Nucleus accumbens (tissue), 56 donors: ENCODE data around the gene RETSAT.
A peak's percentile ranks its signal among the peaks of the same experiment; 100 is the strongest.
"Not testable (repeated sequence)": the region's sequence is repeated elsewhere in the genome, so short reads cannot be mapped to it uniquely, and the experiment has no call there.

Source experiments
- DNase-seq, 56 donors: peaks; one replicate each; lab custom pipeline; 2025; lab: John Stamatoyannopoulos, UW

Gene RETSAT

DNA sequence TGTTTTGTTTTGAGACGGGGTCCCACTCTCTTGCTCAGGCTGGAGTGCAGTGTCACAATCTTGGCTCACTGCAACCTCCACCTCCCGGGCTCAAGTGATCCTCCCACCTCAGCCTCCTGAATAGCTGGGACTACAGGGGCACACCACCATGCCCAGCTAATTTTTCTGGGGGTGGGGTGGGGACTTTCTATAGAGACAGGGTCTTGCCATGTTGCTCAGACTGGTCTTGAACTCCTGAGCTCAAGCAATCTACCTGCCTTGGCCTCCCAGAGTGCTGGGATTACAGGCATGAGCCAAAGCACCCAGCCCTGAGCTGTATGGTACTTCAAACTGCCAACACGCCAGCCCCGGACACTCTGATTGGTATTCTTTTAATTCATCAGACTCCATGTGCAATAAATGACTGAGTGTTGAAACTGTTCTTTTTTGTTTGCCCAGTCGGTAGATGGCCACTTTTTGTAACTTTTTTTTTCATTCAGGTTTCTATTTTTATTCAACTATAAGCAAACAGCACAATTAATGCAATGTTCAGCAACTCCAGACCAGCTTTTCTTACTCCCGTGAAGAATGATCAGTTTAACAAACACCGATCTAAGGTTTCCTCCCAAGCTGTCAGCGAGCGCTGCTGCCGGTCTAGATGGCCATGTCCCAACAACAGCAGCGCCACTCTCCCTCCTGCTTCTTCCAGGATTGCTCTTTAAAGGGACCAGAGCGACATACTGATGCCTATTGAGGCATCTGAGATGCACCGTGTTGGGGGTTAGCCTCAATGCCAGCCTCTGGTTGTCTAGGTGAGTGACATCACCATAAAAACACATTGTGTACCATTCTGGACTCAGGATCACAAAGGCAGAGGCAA is 14.1 kb downstream of the RETSAT start:
- DNase-seq = no peak

DNA sequence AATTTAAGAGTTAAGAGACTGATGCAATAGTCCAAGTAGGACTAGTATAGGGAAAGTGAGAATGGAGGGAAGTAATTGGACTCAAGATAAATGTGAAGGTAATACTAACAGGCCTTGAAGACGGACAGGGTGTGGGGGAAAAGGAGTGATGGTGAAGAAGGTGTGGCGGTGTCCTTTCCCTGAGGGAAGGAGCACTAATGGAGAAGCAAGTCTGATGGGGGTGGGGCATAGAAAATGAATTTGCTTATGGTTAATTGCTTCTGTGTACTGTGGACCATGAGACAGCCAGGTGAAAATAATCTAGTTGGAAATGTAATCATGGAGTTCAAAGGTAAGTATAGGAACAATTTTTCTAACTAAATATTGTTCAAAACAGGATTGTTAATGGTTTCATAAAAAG is 19.4 kb downstream of the RETSAT start:
- no peak for DNase-seq

DNA sequence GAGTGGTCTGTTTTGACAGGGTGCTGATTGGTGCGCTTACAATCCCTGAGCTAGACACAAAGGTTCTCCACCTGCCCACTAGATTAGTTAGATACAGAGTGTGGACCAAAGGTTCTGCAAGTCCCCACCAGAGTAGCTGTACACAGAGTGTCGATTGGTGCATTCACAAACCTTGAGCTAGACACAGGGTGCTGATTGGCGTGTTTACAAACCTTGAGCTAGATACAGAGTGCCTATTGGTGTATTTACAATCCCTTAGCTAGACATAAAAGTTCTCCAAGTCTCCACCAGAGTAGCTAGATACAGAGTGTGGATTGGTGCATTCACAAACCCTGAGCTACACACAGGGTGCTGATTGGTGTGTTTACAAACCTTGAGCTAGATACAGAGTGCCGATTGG is 20.5 kb downstream of the RETSAT start:
- DNase-seq = not testable (repeated sequence)

DNA sequence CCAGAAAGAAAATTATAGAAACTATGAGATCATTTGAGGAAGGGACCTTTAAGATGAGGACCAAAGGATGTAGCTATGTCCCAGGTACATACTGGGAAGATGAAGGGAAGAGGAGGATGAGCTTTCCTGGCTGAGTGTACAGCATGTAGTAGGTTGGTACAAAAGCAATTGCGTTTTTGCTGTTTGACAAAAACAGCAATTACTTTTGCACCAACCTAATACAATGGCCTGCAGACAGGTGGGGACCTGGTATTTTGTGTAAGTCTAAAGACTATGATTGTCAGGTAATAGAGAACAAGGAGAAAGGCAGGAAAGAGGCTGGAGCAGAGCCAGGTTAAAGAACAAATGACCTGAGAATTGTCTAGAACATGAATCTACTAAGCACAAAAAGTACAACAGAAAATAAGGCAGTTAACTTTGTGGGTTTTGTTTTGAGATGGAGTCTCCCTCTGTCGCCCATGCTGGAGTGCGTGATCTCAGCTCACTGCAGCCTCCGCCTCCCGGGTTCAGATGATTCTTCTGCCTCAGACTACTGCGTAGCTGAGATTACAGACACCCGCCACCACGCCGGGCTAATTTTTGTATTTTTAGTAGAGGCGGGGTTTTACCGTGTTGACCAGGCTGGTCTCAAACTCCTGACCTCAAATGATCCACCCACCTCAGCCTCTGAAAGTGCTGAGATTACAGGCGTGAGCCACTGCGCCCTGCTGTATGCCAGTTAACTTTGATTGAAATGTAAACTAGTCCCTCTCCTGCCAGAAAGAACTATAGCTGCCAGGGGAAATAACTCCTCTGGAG is 23.3 kb downstream of the RETSAT start:
- no peak for DNase-seq

DNA sequence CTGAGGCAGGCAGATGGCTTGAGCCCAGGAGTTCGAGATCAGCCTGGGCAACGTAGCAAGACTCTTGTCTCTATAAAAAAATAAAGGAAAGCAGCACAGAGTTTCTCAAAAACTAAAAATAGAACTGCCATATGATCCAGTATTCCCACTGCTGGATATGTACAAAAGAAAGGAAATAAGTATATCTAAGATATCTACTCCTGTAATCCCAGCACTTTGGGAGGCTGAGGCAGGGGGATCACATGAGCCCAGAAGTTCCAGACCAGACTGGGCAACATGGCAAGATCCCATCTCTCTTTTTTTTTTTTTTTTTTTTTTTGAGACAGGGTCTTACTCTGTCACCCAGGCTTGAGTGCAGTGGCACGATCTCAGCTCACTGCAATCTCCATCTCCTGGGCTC is 24.6 kb downstream of the RETSAT start:
- not testable (repeated sequence) for DNase-seq

DNA sequence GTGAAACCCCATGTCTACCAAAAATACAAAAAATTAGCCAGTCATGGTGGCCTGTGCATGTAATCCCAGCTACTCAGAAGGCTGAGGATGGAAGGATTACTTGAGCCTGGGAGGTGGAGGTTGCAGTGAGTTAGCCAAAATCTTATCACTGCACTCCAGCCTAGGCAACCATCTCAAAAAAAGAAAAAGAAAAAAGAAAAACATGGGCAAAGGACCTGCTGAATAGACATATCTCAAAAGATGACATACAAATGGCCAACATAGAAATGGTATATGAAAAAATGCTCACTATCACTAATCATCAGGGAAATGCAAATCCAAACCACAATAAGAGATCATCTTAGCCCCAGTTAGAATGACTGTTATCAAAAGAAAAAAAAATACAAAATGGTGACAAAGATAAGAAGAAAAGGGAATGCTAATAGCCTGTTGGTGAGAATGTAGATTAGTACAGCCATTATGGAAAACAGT is 25.1 kb downstream of the RETSAT start:
- DNase-seq = no peak

DNA sequence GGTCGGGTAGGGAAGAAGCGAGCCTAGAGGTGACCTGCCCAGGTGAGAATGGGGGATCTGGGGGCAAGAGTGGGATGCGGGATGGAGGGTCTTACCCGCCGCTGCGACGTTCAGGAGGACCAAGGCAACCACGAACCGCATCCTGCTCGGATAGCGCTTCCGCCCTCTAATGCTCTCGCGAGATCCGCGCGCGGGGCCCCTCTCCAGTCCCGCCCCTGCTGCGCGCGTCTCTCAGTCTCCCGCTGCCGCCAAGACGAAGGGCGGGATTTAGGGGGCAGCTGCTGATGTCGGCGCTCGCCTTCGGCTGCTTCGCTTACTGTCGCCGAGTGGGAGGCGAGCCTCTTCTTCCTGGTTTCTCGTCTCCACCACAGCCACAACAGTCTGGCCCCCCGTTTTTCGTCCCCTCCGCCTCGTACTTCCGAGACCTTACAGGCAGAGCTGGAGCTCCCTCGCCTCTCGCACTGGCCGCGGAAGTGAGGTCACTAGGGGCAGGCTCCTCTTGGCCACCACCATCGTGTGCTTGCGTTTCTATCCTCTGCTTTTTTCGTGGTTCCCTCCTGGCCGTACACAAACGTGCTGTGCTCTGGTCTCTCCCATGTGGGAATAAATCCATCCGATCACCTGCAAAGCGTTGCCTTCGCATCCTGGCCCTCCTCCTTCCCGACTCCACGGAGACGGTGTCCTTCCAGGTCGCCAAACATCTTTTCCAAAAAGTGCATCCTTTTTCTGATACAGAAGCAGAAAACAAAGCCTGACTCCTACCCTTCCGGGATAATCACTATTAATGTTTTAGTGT is 26.3 kb downstream of the RETSAT start, which contains the start of gene TGOLN2:
Gene TGOLN2 (minus strand): TSS at position 168 of the 796 bp plus-strand sequence. CDS start 27 bp downstream, at position 141.
- peak in 55 of 56 donors; percentile 57 to 96 (median 89) for DNase-seq

DNA sequence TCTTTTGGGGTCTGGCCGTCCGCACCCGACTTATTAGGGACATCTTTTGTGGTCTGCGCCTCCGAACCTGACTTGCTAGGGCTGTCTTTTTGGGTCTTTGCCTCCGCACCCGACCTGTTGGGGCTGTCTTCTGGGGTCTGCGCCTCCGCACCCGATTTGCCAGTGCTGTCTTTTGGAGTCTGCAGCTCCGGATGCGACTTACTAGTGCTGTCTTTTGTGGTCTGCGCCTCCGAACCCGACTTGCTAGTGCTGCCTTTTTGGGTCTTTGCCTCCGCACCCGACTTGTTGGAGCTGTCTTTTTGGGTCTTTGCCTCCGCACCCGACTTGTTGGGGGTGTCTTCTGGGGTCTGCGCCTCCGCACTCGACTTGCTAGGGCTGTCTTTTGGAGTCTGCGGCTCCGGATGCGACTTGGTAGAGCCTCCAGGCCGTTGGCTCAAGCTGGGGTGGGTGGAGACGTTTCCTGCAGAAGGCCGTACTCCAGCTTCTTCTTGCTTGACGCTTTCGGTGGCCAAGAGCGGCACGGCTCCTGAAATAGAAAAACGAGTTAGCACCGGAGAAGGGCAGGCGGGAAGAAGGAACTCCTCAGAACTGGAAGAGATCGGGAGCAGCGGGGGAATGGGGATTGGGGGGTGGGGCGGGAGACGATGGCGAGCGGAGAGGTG is 27.0 kb downstream of the RETSAT start:
- DNase-seq = peak in 23 of 56 donors; percentile 32 to 79 (median 54)

DNA sequence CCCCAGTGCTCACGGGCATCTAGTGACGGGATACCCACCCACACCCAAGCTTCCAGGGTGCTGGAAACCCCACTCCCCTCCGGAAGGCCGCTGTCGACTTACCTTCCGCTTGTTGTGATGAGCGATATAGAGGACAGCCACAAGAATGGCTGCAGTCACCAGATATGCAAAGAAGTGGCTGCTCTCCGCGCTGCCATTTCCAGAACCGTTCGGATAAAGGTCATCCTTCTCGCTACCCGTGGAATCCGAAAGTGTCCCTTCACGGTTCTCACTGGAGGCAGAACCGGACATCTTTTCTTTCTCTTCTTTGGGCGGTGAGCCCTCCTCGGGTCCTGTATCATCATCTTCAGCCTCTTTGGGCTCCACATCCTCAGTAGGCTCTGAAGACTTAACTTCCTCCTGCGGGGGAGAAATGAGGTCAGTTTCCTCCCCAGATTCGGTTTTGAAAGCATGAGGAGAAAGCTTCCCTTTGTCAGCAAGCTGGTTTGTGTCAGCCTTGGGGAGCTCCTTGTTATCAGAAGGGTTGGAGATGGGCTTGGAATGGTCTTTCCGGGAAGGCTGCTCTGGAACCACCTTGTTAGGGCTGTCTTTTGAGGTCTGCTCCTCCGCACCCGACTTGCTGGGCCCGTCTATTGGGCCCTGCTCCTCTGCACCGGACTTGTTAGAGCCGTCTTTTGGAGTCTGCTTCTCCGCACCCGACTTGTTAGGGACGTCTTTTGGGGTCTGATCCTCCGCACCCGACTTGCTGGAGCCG is 27.7 kb downstream of the RETSAT start:
- DNase-seq = peak in 2 of 56 donors; percentile 16 to 32

DNA sequence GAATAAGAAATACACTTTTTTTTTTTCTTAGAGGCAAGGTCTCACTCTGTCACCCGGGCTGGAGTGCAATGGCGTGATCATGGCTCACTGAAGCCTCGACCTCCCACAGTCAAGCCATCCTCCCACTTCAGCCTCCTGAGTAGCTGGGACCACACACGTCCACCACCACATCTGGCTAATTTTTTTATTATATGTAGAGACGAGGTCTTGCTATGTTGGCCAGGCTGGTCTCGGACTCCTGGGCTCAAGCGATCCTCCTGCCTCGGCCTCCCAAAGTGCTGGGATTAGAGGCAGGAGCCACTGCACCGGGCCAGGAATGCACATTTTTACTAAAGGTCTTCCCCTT is 28.9 kb downstream of the RETSAT start:
- no peak for DNase-seq

DNA sequence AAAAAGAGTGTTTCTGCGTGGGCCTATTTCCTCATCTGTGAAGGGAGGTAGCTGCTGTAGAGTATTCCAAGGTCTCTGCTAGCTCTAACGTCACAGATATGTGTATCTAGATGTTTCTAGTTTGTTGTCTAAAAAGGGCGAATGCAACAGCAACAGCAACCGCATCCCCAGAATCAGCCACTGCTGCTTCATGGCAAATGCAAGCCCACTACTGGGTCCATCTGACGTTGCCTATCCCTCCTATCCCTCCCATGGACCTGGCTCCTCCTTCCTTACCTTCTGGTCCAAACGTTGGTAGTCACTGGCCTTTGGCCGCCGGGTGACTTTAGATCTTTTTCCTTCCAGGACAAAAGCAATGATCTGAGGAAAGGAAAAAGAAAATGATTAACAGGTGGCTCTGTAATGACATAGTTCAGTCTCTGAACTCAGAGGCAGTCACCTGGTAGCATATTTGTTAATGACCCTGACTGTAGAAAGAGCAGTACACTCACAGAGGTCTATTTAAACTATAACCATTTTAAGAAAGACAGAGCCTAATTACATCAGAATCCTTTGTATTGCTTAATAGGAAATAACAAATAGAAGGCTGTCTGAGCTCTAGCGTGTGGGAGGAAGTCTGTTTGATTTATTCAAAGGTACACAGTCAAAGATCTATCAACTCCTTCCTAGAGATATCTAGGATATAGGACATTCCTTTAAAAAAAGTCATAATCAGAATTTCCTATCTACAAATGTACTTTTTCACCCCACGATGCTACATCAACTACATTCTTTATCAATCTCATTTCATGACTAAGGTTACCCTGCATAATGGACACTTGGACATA is 29.5 kb downstream of the RETSAT start:
- DNase-seq = no peak

DNA sequence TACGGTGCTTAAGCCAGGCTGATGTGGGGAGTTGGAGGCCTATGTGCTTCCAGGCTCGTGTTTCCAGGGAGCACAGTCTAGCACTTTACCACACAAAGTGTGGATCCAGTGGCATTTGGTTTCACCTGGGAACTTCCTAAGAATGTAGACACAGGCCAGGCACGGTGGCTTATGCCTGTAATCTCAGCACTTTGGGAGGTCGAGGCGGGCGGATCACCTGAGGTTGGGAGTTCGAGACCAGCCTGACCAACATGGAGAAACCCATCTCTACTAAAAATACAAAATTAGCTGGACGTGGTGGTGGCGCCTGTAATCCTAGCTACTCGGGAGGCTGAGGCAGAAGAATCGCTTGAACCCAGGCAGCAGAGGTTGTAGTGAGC is 30.4 kb downstream of the RETSAT start:
- not testable (repeated sequence) for DNase-seq

DNA sequence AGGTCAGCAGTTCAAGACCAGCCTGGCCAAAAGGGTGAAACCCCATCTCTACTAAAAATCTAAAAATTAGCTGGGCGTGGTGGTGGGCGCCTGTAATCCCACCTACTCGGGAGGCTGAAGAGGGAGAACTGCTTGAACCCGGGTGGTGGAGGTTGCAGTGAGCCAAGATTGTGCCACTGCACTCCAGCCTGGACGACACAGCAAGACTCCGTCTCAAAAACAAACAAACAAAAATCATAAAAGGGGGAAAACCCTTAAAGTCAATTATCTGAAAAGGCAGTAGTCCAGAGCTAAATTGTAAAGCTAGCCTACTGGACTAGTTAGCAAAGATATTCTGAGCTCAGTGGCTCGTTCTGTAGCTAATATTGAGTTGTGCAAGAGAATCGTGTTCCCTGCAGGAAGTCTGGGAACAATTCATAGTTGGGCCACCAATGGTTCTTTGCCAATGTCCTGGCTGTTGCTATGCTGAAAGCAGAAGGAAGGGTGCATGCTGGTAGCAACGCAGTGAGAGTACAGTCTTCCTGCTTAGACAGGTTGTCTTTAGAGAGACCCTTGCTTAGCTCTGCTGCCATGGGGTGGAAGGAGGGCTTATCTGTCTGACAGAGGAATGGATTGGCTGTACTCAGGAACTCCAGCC is 30.9 kb downstream of the RETSAT start:
- no peak for DNase-seq

DNA sequence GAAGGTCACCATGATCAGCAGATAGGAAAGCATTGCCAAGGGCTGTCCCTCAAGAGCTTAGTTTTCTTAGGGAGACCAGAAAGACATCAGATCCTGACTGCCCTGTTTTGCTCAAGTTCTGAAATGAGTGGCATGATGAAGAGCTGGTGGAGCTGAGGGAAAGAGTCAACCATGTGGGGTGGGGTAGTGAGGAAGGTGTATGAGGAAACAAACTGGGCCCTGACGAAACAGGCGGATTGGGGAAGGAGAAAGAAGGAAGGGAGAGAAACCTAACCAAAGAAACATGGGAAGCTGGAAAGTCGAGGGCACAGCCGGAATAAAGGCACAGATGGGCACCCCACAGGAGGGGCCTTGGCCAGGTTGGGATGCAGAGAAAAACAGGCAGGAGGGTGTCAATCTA is 34.5 kb downstream of the RETSAT start:
- no peak for DNase-seq

DNA sequence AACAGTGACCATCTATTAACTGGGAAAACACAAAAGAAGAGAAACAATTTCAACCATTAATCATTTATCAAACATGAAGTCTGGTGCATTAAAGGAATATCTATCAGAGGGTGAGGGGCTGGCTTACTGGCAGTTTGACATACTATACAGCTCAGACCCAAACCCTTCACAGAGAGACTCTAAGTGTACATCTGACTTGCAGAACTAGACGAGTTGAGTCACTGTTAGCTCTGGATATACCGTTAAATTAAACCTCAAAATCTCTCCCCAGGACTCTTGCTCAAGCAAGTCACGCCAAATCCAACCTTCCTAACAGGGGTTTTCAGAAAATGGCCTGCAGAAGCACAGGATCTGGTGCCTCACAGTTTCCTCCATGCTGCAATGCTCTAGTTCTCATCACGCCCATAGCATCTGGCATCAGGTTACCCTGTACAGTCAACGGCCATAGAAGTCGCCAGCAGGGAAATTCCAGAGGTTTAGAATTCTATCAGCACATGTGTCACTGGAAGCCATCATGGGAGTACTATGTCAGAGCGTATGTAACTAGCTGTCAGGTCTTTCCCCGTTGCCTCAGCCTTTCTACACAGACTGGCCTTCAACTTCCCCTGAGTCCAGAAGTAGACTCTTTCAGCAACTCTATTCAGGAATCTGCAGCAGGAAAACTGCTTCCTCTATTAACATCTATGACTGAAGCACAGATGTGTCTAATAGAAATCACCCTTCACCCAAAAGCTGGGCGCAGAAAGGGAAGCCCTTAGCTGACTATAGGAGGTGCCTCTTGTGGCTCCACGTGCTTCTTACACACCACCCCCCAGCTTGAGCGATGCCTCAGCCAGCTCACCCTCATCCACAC is 35.9 kb downstream of the RETSAT start:
- no peak for DNase-seq

DNA sequence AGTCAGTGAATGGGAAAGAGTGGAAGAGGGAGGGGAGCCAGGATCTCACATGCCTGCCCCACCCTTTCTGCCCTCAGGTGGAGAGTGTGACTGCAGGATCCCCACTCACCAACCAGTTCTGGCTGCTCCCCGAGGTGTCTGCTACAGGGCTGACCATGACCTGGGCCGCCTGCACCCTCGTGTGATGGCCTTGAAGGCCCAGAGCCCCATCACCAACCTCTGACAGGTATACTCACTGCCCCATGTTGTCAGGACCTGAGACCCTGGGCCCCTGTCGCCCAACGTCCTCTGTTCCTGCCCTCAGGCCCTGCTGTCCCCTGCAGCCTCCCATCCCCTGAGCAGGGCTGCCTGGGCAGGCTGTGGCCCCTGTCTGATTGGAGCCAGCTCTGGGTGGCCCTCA is 38.4 kb downstream of the RETSAT start:
- DNase-seq = not testable (repeated sequence)

DNA sequence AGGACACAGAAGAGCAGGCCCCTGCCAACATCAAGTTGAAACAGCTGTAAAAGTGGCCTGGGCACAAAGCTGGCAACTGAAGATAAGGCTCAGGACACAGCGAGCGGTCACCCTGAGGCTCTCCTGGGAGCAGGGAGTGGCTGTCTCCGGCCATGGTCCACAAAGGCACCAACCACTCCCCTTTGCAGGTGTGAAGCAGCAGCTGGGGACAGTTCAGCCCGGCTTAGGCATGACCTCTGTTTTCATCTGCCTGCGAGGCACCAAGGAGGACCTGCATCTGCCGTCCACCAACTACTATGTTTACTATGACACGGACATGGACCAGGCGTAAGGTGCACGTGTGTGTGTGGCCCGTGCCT is 39.5 kb downstream of the RETSAT start:
- no peak for DNase-seq
